Limb (tissue), 2 donors: ENCODE data around the gene PDIK1L.

Experiments used
- DNase-seq, 2 donors: peaks; one replicate each; pipeline ENCODE4 v3.0.0-alpha.2; 2016; ENCODE audit errors: extremely low spot score in 2 of 2

The PDIK1L gene

GRCh38 chr1:26169669-26170471 is 58.2 kb downstream of the PDIK1L start, which contains the start of gene ZNF593:
TSS of gene ZNF593 (plus strand) at chr1:26169908. CDS start at chr1:26169984, 76 bp downstream.
- peak; percentile 92 to 94 for DNase-seq

GRCh38 chr1:26170472-26170821 is 58.8 kb downstream of the PDIK1L start:
- no peak for DNase-seq

DNA sequence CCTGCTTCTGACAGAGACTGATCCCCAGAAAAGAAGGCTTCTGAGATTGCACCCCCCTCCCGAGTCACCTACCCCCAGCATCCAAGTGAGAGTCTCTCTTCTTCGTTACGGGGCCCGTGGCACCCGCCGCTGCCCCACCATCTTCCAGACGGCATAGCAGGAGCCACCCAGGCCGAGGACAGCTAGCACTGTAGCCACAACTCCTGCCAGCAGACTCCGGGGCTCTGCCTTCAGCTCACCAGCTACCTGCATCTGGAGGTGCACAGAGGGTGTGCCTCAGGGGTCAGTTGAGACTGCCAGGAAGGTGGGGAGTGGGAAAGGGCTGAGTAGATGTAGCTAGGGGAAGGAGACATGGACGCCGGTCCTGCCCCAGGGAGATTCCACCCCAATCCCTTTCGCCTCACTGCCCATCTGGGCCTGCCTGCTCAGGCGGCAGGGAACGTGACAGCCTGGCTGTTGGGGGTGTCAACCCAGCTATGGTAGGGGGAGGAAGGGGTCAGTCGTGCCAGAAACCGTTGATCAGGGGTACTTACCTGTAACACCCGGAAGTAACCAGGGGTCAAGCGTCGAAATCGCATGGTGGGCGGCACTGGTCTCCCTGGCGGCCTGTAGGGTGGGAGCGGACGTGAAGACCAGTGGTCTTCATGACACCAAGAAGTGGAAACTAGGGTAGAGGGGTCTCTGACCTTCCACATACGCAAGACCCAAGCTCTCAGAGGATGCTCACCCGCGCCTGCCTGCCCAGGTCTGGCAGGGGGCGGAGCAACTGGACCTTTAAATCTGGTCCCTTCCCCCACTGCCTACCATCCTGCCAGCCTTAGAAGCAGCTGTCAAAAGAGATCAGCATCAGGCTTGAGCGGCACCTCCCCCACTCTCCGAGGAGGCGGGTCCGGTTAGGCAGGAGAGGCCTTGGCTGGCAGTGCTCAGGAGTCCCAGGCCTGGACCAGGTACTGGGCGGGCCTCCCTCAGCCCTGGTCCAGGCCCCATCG is 59.8 kb downstream of the PDIK1L start, which contains the start of gene ZNF593OS:
ZNF593OS (minus strand) TSS at position 749 of the 989 bp plus-strand sequence; CDS start at position 578, 171 bp downstream.
- no peak for DNase-seq
